IMR-90 (cell line): ENCODE measurements around the gene CFAP61. TPM values are rescaled to one million over a fixed set of nuclear protein-coding genes. Genes with fewer than 3 reads are reported as not detected.

Experiments
- ATAC-seq: fragments of 200-7000 bp; cut with Tn5 transposase; 2 replicates; pipeline ENCODE4 v1.9.1; 2020; ENCODE audit warnings: low read depth, mild to moderate bottlenecking, moderate library complexity
- BruUV-seq: library from RNA; stranded (reverse); fragments of 400-500 nt; replicated peaks from 2 replicates; lab custom pipeline; 2021; lab: Mats Ljungman, UMichigan
- CTCF ChIA-PET: fragments of 300-600 bp; formaldehyde crosslinking; extraction: SDS; loops from one replicate; lab custom pipeline; 2021; ENCODE audit warnings: antibody characterized with exemption; lab: Yijun Ruan, JAX
- POLR2A ChIA-PET: fragments of 300-600 bp; sonication (Branson Sonifier 250); formaldehyde crosslinking; loops from one replicate; lab custom pipeline; 2022; ENCODE audit warnings: antibody characterized with exemption; ENCODE audit not compliant: unreplicated experiment; lab: Charles Lee
- DNase-seq: peaks from one replicate; pipeline ENCODE4 v3.0.0; 2013
- H2AFZ ChIP-seq: replicated peaks from 2 replicates; pipeline ENCODE3; 2013; ENCODE audit warnings: low read length, mild to moderate bottlenecking; ENCODE audit not compliant: poor library complexity
- H2AK5ac ChIP-seq: 2 replicates; pipeline ENCODE4 v1.6.1; 2013; ENCODE audit warnings: low read depth, low read length, inconsistent platforms
- H2AK9ac ChIP-seq: replicated peaks from 2 replicates; pipeline ENCODE3; 2013; ENCODE audit warnings: mild to moderate bottlenecking, low read depth, low read length, moderate library complexity; ENCODE audit not compliant: poor library complexity
- H2BK120ac ChIP-seq: 2 replicates; pipeline ENCODE4 v1.6.1; 2013; ENCODE audit warnings: low read depth, low read length, inconsistent platforms
- H2BK15ac ChIP-seq: 3 replicates; pipeline ENCODE4 v1.6.1; 2013; ENCODE audit warnings: low read depth, low read length, inconsistent platforms
- H2BK20ac ChIP-seq: 2 replicates; pipeline ENCODE4 v1.6.1; 2013; ENCODE audit warnings: low read depth, mild to moderate bottlenecking, inconsistent platforms, low read length, moderate library complexity
- H2BK5ac ChIP-seq: 2 replicates; pipeline ENCODE4 v1.6.1; 2013; ENCODE audit warnings: mild to moderate bottlenecking, low read depth, low read length, inconsistent platforms; ENCODE audit not compliant: poor library complexity, severe bottlenecking
- H3K14ac ChIP-seq: replicated peaks from 2 replicates; pipeline ENCODE4 v1.6.1; 2013; ENCODE audit warnings: low read depth, low read length, inconsistent platforms
- H3K18ac ChIP-seq: 2 replicates; pipeline ENCODE4 v1.6.1; 2013; ENCODE audit warnings: low read depth, low read length, control low read depth
- H3K23ac ChIP-seq: 2 replicates; pipeline ENCODE4 v1.6.1; 2013; ENCODE audit warnings: low read depth, low read length, inconsistent platforms
- H3K27ac ChIP-seq: 2 replicates; pipeline ENCODE4 v1.5.1; 2013; ENCODE audit warnings: mild to moderate bottlenecking, control low read depth, low read length; ENCODE audit not compliant: insufficient read depth
- H3K27me3 ChIP-seq: 2 replicates; pipeline ENCODE4 v1.6.1; 2013; ENCODE audit warnings: low read length; ENCODE audit not compliant: control insufficient read depth, insufficient read depth
- H3K36me3 ChIP-seq: 2 replicates; pipeline ENCODE4 v1.6.1; 2013; ENCODE audit warnings: low read length, mixed read lengths; ENCODE audit not compliant: control insufficient read depth, insufficient read depth
- H3K4ac ChIP-seq: 2 replicates; pipeline ENCODE4 v1.6.1; 2013; ENCODE audit warnings: low read depth, low read length, inconsistent platforms
- H3K4me1 ChIP-seq: 2 replicates; pipeline ENCODE4 v1.6.1; 2013; ENCODE audit warnings: low read length, mixed read lengths; ENCODE audit not compliant: control insufficient read depth, insufficient read depth
- H3K4me2 ChIP-seq: 2 replicates; pipeline ENCODE4 v1.6.1; 2013; ENCODE audit warnings: low read depth, mild to moderate bottlenecking, control low read depth, low read length, moderate library complexity
- H3K4me3 ChIP-seq: 2 replicates; pipeline ENCODE4 v1.5.1; 2013; ENCODE audit warnings: low read depth, mild to moderate bottlenecking, control low read depth, low read length, moderate library complexity; ENCODE audit not compliant: insufficient read depth
- H3K56ac ChIP-seq: 2 replicates; pipeline ENCODE4 v1.6.1; 2013; ENCODE audit warnings: low read length, inconsistent platforms; ENCODE audit not compliant: insufficient read depth; ENCODE audit errors: extremely low read depth
- H3K79me1 ChIP-seq, 2 experiments: 2 replicates each; pipeline ENCODE4 v1.6.1; 2013; ENCODE audit warnings: low read length in 2 of 2, inconsistent platforms in 1 of 2, low read depth in 1 of 2
- H3K9ac ChIP-seq: 2 replicates; pipeline ENCODE4 v1.6.1; 2013; ENCODE audit warnings: low read depth, low read length, control low read depth
- H3K9me1 ChIP-seq: 2 replicates; pipeline ENCODE4 v1.6.1; 2013; ENCODE audit warnings: low read length, inconsistent platforms; ENCODE audit not compliant: insufficient read depth
- H3K9me3 ChIP-seq: 2 replicates; pipeline ENCODE4 v1.6.1; 2013; ENCODE audit warnings: low read length; ENCODE audit not compliant: control insufficient read depth, insufficient read depth
- H4K20me1 ChIP-seq: 2 replicates; pipeline ENCODE4 v1.6.1; 2013; ENCODE audit warnings: low read length, inconsistent platforms; ENCODE audit not compliant: insufficient read depth
- H4K5ac ChIP-seq: 2 replicates; pipeline ENCODE4 v1.6.1; 2013; ENCODE audit warnings: mild to moderate bottlenecking, low read depth, low read length, control low read depth
- H4K8ac ChIP-seq, 2 experiments: 2 replicates each; pipeline ENCODE4 v1.6.1; 2013; ENCODE audit warnings: low read depth in 2 of 2, low read length in 2 of 2, control low read depth in 1 of 2, inconsistent platforms in 1 of 2
- H4K91ac ChIP-seq: 2 replicates; pipeline ENCODE4 v1.6.1; 2013; ENCODE audit warnings: low read depth, low read length, inconsistent platforms; ENCODE audit not compliant: insufficient read depth
- BHLHE40 ChIP-seq: fragments of 150-350 bp; IDR thresholded peaks from 2 replicates; pipeline ENCODE4 v1.6.1; 2016; ENCODE audit warnings: mild to moderate bottlenecking, low read depth, low read length
- CEBPB ChIP-seq: IDR thresholded peaks from 2 replicates; pipeline ENCODE4 v1.6.1; 2012; ENCODE audit warnings: low read depth, low read length, improper control_type of control experiment
- FOS ChIP-seq: fragments of 150-350 bp; IDR thresholded peaks from 2 replicates; pipeline ENCODE4 v1.6.1; 2016; ENCODE audit warnings: low read depth, low read length
- MAFK ChIP-seq: IDR thresholded peaks from 2 replicates; pipeline ENCODE4 v1.6.1; 2012; ENCODE audit warnings: low read depth, low read length, improper control_type of control experiment
- MAZ ChIP-seq: IDR thresholded peaks from 2 replicates; pipeline ENCODE4 v1.6.1; 2012; ENCODE audit warnings: low read depth, mild to moderate bottlenecking, low read length, improper control_type of control experiment, moderate library complexity, borderline replicate concordance
- MXI1 ChIP-seq: IDR thresholded peaks from 2 replicates; pipeline ENCODE4 v1.6.1; 2012; ENCODE audit warnings: low read depth, mild to moderate bottlenecking, low read length, moderate library complexity, borderline replicate concordance
- NFE2L2 ChIP-seq: fragments of 150-350 bp; IDR thresholded peaks from 2 replicates; pipeline ENCODE4 v1.6.1; 2016; ENCODE audit warnings: low read depth, mild to moderate bottlenecking, low read length
- RAD21 ChIP-seq: IDR thresholded peaks from 2 replicates; pipeline ENCODE4 v1.6.1; 2012; ENCODE audit warnings: low read length, improper control_type of control experiment
- SMC3 ChIP-seq: fragments of 150-350 bp; IDR thresholded peaks from 2 replicates; pipeline ENCODE4 v1.6.1; 2016; ENCODE audit warnings: low read depth, mild to moderate bottlenecking, antibody characterized with exemption, low read length, moderate library complexity
- USF2 ChIP-seq: fragments of 150-350 bp; IDR thresholded peaks from 2 replicates; pipeline ENCODE4 v1.6.1; 2017; ENCODE audit warnings: mild to moderate bottlenecking, antibody characterized with exemption, low read length, low read depth
- WGBS, 2 experiments: methylation state at CpG; one replicate each; pipeline versions ENCODE4 v1.1.5 to v1.1.7; 2013; ENCODE audit warnings: missing lambda C conversion rate in 2 of 2; ENCODE audit not compliant: insufficient read length in 1 of 2; ENCODE audit errors: extremely low coverage in 2 of 2; 5-methylcytosine and 5-hydroxymethylcytosine counted together
- dilution Hi-C: fragments of 300-500 bp; cut with HindIII; formaldehyde crosslinking; loops from one replicate; pipeline ENCODE4 v1.14.3; 2018; ENCODE audit warnings: low sequenced_read_pairs; ENCODE audit not compliant: unreplicated experiment
- in situ Hi-C: fragments of 300-500 bp; cut with MboI; formaldehyde crosslinking; loops from 3 replicates; pipeline ENCODE4 v1.14.3; 2019; ENCODE audit warnings: low sequenced_read_pairs, inconsistent platforms, mixed read lengths
- intact Hi-C: fragments of 100-400 bp; cut with micrococcal nuclease; formaldehyde crosslinking; loops from 2 replicates; pipeline ENCODE4 v1.10.0; 2022
- polyA plus RNA-seq, 3 experiments: library from polyadenylated mRNA; depleted of rRNA; stranded (reverse); fragments of >200 nt; gene quantifications; 2 replicates each; pipeline ENCODE4 v1.2.3, GENCODE V29; 2012; ENCODE audit warnings: low replicate concordance in 1 of 3
- total RNA-seq: library from RNA; depleted of rRNA; stranded (reverse); fragments of >200 nt; gene quantifications from 2 replicates; pipeline ENCODE4 v1.2.3, GENCODE V29; 2012

The CFAP61 gene
- total and polyA plus RNA-seq, 2 of the 4 experiments (the other 2 are of a cell fraction): 0.07 TPM; not detected in 1

GRCh38 chr20:20390393-20390792, 338.1 kb downstream of the CFAP61 start:
- Histone ChIP-seq H3K4me3 (no peak overlapping the region), H3K18ac (no peak overlapping the region), H3K4me1 (peaks cover 17% of the 10 kb centered on the region), H3K9me3 (no peaks in the 10 kb centered on the region), H2AK5ac (no peak overlapping the region), H3K56ac (no peak overlapping the region), H3K27ac (no peak overlapping the region), H4K8ac (no peak overlapping the region), H2BK15ac (no peak overlapping the region), H3K23ac (no peak overlapping the region), H2AFZ (no peak overlapping the region), H4K20me1 (no peaks in the 10 kb centered on the region), H3K36me3 (no peaks in the 10 kb centered on the region), H3K27me3 (peaks cover 9% of the 10 kb centered on the region), H3K4me2 (no peak overlapping the region), H2BK20ac (no peak overlapping the region), H3K4ac (no peak overlapping the region), H4K5ac (no peak overlapping the region), H2BK120ac (no peak overlapping the region), H2AK9ac (no peak overlapping the region), H3K79me1 (no peaks in the 10 kb centered on the region), H3K9me1 (peaks cover 3% of the 10 kb centered on the region; the same call in 1 of the 2 replicates), H4K91ac (no peak overlapping the region), H2BK5ac (no peak overlapping the region), H3K9ac (no peak overlapping the region), H3K14ac (no peak overlapping the region)
- no peak for TF ChIP-seq USF2
- no peak for TF ChIP-seq CEBPB
- no peak for TF ChIP-seq MXI1
- no peak for TF ChIP-seq SMC3
- no peak for TF ChIP-seq BHLHE40
- TF ChIP-seq MAFK: no peak
- TF ChIP-seq FOS: no peak
- TF ChIP-seq NFE2L2: no peak
- no peak for TF ChIP-seq RAD21
- no peak for TF ChIP-seq MAZ
- no CpG with 5 or more reads among the region's 9 CpGs for WGBS, 2 experiments
- BruUV-seq: no TSS peak
- ChIA-PET POLR2A (no interaction called here), CTCF (interaction anchor here (0.7 kb wide), 1 partner anchor 189 kb away, joined by 3 read pairs; no protein-coding TSS in a partner anchor)
- intact Hi-C loops: no loop called here
- DNase-seq (no peak), ATAC-seq (no peak)
- dilution Hi-C loops: no loop called here
- in situ Hi-C loops: no loop called here
